Liver (tissue), 9 donors: Measurements from ENCODE around the gene DNM3. TPM values are rescaled to one million over a fixed set of nuclear protein-coding genes. Genes with fewer than 3 reads are reported as not detected.

ENCODE experiments used
- DNase-seq: peaks from one replicate; pipeline ENCODE4 v3.0.0-alpha.2; 2017; ENCODE audit warnings: low spot score
- H3K27ac ChIP-seq, 2 donors: one replicate each; pipeline ENCODE4 v1.7.0; 2013; ENCODE audit warnings: inconsistent platforms in 2 of 2, low read length in 2 of 2, control low read depth in 1 of 2, low read depth in 1 of 2, mild to moderate bottlenecking in 1 of 2
- H3K27me3 ChIP-seq, 4 donors: one replicate each; pipeline versions ENCODE4 v1.6.1 to v1.7.0; 2013; ENCODE audit warnings: low read length in 3 of 4, inconsistent platforms in 1 of 4, mild to moderate bottlenecking in 1 of 4, moderate library complexity in 1 of 4; ENCODE audit not compliant: control insufficient read depth in 4 of 4, insufficient read depth in 4 of 4
- H3K36me3 ChIP-seq, 4 donors: one replicate each; pipeline versions ENCODE4 v1.6.1 to v1.7.0; 2013; ENCODE audit warnings: low read length in 3 of 4, mild to moderate bottlenecking in 3 of 4, low read depth in 1 of 4, moderate library complexity in 1 of 4; ENCODE audit not compliant: control insufficient read depth in 4 of 4, insufficient read depth in 3 of 4
- H3K4me1 ChIP-seq, 4 donors: one replicate each; pipeline versions ENCODE4 v1.6.1 to v1.7.0; 2013; ENCODE audit warnings: low read length in 3 of 4, mild to moderate bottlenecking in 3 of 4, moderate library complexity in 1 of 4; ENCODE audit not compliant: control insufficient read depth in 4 of 4, insufficient read depth in 4 of 4
- H3K4me3 ChIP-seq, 3 donors: one replicate each; pipeline versions ENCODE4 v1.6.1 to v1.7.0; 2013; ENCODE audit warnings: low read length in 3 of 3, control low read depth in 1 of 3, low read depth in 1 of 3, mild to moderate bottlenecking in 1 of 3
- H3K9ac ChIP-seq, 2 donors: one replicate each; pipeline ENCODE4 v1.7.0; 2013; ENCODE audit warnings: low read length in 2 of 2, mild to moderate bottlenecking in 2 of 2, moderate library complexity in 2 of 2, control low read depth in 1 of 2, low read depth in 1 of 2
- H3K9me3 ChIP-seq, 4 donors: one replicate each; pipeline versions ENCODE4 v1.6.1 to v1.7.0; 2013; ENCODE audit warnings: low read length in 3 of 4; ENCODE audit not compliant: control insufficient read depth in 4 of 4
- EGR1 ChIP-seq, 2 donors: IDR thresholded peaks; 2 replicates each; pipeline ENCODE4 v1.6.1; 2016 to 2018; ENCODE audit warnings: antibody characterized with exemption in 2 of 2, low read depth in 2 of 2
- FOXA1 ChIP-seq: IDR thresholded peaks from 2 replicates; pipeline ENCODE4 v1.6.1; 2016; ENCODE audit warnings: antibody characterized with exemption
- GABPA ChIP-seq, 2 donors: IDR thresholded peaks in 1 of 2; conservative IDR thresholded peaks in 1 of 2; 2 replicates each; pipeline ENCODE4 v1.6.1; 2016; ENCODE audit warnings: antibody characterized with exemption in 2 of 2, mild to moderate bottlenecking in 1 of 2, moderate library complexity in 1 of 2
- JUND ChIP-seq, 2 donors: IDR thresholded peaks; 2 replicates each; pipeline ENCODE4 v1.6.1; 2016; ENCODE audit warnings: antibody characterized with exemption in 2 of 2
- NR2F2 ChIP-seq: IDR thresholded peaks from 2 replicates; pipeline ENCODE4 v1.6.1; 2016; ENCODE audit warnings: antibody characterized with exemption
- RAD21 ChIP-seq, 2 donors: IDR thresholded peaks; 2 replicates each; pipeline ENCODE4 v1.6.1; 2016; ENCODE audit warnings: antibody characterized with exemption in 2 of 2, mild to moderate bottlenecking in 2 of 2
- RXRA ChIP-seq, 2 donors: IDR thresholded peaks; 2 replicates each; pipeline ENCODE4 v1.6.1; 2017 to 2018; ENCODE audit warnings: antibody characterized with exemption in 2 of 2, mild to moderate bottlenecking in 1 of 2
- SP1 ChIP-seq: IDR thresholded peaks from 2 replicates; pipeline ENCODE4 v1.6.1; 2018; ENCODE audit warnings: antibody characterized with exemption, mild to moderate bottlenecking
- TAF1 ChIP-seq: conservative IDR thresholded peaks from 2 replicates; pipeline ENCODE4 v1.6.1; 2016; ENCODE audit warnings: antibody characterized with exemption, mild to moderate bottlenecking
- YY1 ChIP-seq: IDR thresholded peaks from 2 replicates; pipeline ENCODE4 v1.6.1; 2016; ENCODE audit warnings: antibody characterized with exemption, mild to moderate bottlenecking
- WGBS: extraction: QIAGEN DNeasy Blood & Tissue Kit; methylation state at CpG from one replicate; pipeline ENCODE4 v1.1.7; 2013; 5-methylcytosine and 5-hydroxymethylcytosine counted together
- polyA plus RNA-seq, 2 donors: library from polyadenylated mRNA; stranded (reverse) in 1 of 2; unstranded in 1 of 2; fragments of 200-250 nt in 1 of 2; fragments of >200 nt in 1 of 2; fragmentation: Nextera tagmentation in 1 of 2; extraction: Ambion mirVana in 1 of 2; gene quantifications; one replicate each; pipeline versions ENCODE4 v1.2.1 to v1.2.3, GENCODE V29; 2013 to 2015
- total RNA-seq, 2 donors: library from RNA; depleted of rRNA; stranded (reverse); fragments of >200 nt; gene quantifications; one replicate each; pipeline ENCODE4 v1.2.3, GENCODE V29; 2014
- TF ChIP-seq, protein P1 (sequence below): fragments of 150-350 bp; IDR thresholded peaks from 2 replicates; pipeline ENCODE4 v1.5.1; 2017; ENCODE audit warnings: improper control_type of control experiment, low read depth, low read length; ENCODE audit not compliant: missing input control
- donor health status: healthy.
- donor health status: healthy.
- donor health status: healthy.
- donor health status: healthy.
- donor health status: healthy.

DNM3 gene
- total and polyA plus RNA-seq, 4 donors: 0.08 to 3.2 (median 1.0) TPM

DNA sequence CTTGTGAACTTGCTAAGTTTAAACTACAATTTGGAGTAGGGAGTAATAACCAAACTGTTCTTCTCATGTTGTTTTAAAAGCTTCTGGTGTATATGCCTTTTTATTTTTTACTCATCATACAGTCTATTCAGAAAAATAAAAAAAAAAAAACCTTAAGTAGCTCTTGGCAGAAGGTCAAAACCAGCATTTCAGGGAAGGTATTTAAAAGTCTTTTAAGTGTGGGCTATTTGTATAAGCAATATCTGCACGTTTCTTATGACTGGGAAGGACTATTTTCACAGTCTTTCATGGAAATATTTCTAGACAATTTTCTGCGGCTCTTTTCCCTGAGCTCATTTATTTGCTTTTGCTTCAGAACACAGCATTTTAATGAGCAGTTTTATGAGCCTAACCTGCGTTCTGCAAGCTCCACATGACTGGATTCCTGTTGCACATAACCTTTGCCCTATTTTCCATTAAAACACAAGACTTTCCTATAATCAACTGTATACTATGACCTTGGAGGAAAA lies 518.2 kb downstream of the DNM3 start:
- Histone ChIP-seq H3K9me3 (no peaks in the 10 kb centered on the region), H3K27me3 (no peaks in the 10 kb centered on the region), H3K9ac (no peak overlapping the region), H3K27ac (peak overlapping the region in 1 of 2 donors; percentile 25), H3K4me1 (peaks cover 0 to 3% (median 3%) of the 10 kb centered on the region in 4 donors), H3K36me3 (no peaks in the 10 kb centered on the region), H3K4me3 (no peak overlapping the region)
- TF ChIP-seq NR2F2 (no peak), FOXA1 (no peak), SP1 (peak; percentile 8), YY1 (no peak), JUND (IDR thresholded peaks at IDR 0.05) (no peak)
- 29% methylated on average over 3 of the region's 3 CpGs for WGBS
- no peak for DNase-seq

DNA sequence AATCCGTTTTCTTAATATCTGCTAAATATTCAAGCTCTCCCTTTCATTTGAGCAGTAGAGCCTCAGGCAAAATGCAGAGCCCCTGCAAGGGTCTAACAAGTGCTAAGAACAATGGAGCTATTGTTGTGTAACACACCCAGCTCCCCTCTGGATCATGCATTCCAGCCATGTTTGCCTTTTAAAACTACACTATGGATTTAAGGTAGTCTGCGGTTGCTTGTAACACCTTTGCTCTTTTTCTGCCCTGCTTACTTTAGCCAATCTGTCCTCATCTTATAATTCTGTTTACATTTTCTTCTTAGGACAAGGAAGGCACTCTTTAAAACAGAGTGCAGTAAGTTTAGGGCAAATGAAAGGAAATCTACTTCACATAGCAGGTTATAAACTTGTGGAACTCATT lies 519.2 kb downstream of the DNM3 start:
- no peak overlapping the region for H3K4me3 ChIP-seq
- no peaks in the 10 kb centered on the region for H3K36me3 ChIP-seq
- peaks cover 0 to 3% (median 3%) of the 10 kb centered on the region in 4 donors for H3K4me1 ChIP-seq
- no peak overlapping the region for H3K9ac ChIP-seq
- H3K27ac ChIP-seq: no peak overlapping the region
- TF ChIP-seq GABPA (IDR thresholded peaks at IDR 0.05 in 1 of 2, conservative IDR thresholded peaks at IDR 0.05 in 1 of 2) (no peak), JUND (IDR thresholded peaks at IDR 0.05) (no peak)
- TF ChIP-seq, protein P1, sequence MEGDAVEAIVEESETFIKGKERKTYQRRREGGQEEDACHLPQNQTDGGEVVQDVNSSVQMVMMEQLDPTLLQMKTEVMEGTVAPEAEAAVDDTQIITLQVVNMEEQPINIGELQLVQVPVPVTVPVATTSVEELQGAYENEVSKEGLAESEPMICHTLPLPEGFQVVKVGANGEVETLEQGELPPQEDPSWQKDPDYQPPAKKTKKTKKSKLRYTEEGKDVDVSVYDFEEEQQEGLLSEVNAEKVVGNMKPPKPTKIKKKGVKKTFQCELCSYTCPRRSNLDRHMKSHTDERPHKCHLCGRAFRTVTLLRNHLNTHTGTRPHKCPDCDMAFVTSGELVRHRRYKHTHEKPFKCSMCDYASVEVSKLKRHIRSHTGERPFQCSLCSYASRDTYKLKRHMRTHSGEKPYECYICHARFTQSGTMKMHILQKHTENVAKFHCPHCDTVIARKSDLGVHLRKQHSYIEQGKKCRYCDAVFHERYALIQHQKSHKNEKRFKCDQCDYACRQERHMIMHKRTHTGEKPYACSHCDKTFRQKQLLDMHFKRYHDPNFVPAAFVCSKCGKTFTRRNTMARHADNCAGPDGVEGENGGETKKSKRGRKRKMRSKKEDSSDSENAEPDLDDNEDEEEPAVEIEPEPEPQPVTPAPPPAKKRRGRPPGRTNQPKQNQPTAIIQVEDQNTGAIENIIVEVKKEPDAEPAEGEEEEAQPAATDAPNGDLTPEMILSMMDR: no peak
- H3K27me3 ChIP-seq: no peaks in the 10 kb centered on the region
- WGBS: 70% methylated on average over 2 of the region's 2 CpGs
- no peak for DNase-seq
- no peaks in the 10 kb centered on the region for H3K9me3 ChIP-seq

DNA sequence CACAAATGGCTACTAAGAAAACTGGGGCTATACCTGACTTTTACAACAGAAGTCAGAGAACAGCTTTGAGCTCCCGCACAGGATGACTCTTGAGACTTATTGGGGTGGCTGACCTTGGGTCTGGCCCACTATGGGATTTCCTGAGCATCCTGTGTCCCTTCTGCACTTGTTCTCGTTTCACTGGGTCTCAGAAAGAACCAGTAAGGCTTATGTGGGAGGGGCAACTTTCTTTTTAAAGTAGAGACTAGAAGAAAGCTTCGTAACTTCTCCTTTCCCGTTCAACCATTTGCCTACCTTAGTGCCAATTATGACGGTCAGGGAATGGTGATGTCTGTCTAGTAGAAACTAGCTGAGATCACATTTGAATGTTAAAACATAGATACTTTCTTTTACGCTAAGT lies 519.7 kb downstream of the DNM3 start:
- H3K27me3 ChIP-seq: no peaks in the 10 kb centered on the region
- H3K27ac ChIP-seq: no peak overlapping the region
- no peak for TF ChIP-seq FOXA1
- TF ChIP-seq SP1: no peak
- no peak for TF ChIP-seq TAF1
- no peak for TF ChIP-seq EGR1 (IDR thresholded peaks at IDR 0.05; ENCODE audit: low read depth in 2 of 2)
- no peak for TF ChIP-seq RAD21 (IDR thresholded peaks at IDR 0.05)
- no peak for TF ChIP-seq JUND (IDR thresholded peaks at IDR 0.05)
- TF ChIP-seq RXRA (IDR thresholded peaks at IDR 0.05): no peak
- TF ChIP-seq, protein P1: no peak
- 79% methylated on average over 6 of the region's 6 CpGs for WGBS
- no peaks in the 10 kb centered on the region for H3K36me3 ChIP-seq
- H3K4me1 ChIP-seq: peaks cover 0 to 3% (median 3%) of the 10 kb centered on the region in 4 donors
- H3K9me3 ChIP-seq: no peaks in the 10 kb centered on the region
- no peak overlapping the region for H3K4me3 ChIP-seq
- DNase-seq: no peak
- no peak overlapping the region for H3K9ac ChIP-seq
